Stimulated activated CD4-positive, alpha-beta T cell treated with anti-CD3 and anti-CD28 coated beads, Interleukin-1b, Interleukin-23, amount 100 ng/mL, for 48 hours (primary cell): ENCODE measurements around the gene ASTN2.

ENCODE experiments used
- DNase-seq: peaks from one replicate; pipeline ENCODE4 v3.0.0-alpha.2; 2020

The ASTN2 gene

DNA sequence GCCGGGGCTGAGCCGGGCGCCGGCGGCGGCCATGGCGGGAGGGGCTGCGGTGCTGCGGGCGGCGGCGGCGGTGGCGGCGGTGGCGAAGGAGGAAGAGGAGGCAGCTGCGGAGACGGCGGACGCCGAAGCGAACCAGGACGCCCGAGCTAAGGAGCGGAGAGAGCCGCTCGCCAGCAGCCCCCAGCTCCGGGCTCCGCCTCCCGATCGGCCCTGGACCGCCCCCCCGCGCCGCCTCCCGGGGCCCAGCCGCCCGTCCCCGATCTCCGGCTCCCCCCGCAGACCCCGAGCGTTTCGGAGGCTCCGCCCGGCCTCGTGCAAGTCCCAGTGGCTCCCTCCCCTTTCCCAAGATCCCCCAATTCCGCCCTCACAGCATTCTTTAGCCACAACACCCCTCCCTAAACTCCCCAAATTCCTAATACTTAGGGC, at the start of gene ASTN2:
Gene ASTN2 (minus strand): TSS at position 152 of the 426 bp plus-strand sequence. CDS start 119 bp downstream, at position 33.
- no peak for DNase-seq

- DNase-seq, result no peak
These were observed 48.0 kb upstream of the ASTN2 start for GRCh38 chr9:117462861-117463260.

- DNase-seq, result no peak
These were observed 46.5 kb upstream of the ASTN2 start for GRCh38 chr9:117461386-117461785.

- no peak for DNase-seq
These were observed 45.9 kb upstream of the ASTN2 start for GRCh38 chr9:117460743-117461142.

DNA sequence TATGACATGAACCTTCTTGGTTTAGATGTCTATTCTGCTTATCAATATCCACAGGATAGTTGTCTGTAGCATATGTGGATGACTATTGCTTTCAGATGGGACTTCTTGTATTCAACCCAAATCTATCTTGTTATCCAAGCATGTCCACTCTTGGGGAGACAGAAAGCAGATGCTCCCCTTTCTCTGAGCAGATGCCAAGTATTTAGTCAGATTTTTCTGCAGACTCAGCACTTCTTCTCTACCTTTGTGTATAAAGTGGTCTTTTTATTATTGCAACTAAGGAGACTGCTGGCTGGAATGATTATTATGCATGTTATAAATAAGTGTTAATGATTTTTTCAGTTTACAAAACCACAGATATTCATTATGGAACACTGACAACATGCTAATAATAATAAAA, 45.1 kb upstream of the ASTN2 start:
- no peak for DNase-seq

DNA sequence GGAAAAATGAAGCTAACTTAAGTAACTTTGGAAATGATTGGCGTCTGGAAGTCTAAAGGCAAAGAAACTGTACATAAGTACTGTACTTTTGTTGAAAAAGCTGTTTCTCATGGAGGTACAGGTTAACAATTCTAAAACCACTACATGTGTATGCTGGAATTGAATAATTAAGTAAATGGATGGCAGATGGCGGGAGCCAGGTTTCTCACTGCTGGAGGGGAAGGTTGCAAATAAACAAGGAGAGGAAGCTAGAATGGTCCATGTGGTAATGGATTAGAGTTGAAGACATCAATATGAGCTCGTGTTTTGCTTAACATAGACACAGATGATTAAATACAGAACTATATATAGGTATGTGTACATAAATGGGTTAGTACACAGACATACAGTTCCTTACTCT, 43.2 kb upstream of the ASTN2 start:
- DNase-seq, result no peak

- DNase-seq, result no peak
These were observed 39.9 kb upstream of the ASTN2 start for GRCh38 chr9:117454711-117455110.

- DNase-seq, result no peak
These were observed 38.9 kb upstream of the ASTN2 start for GRCh38 chr9:117453737-117454136.

DNA sequence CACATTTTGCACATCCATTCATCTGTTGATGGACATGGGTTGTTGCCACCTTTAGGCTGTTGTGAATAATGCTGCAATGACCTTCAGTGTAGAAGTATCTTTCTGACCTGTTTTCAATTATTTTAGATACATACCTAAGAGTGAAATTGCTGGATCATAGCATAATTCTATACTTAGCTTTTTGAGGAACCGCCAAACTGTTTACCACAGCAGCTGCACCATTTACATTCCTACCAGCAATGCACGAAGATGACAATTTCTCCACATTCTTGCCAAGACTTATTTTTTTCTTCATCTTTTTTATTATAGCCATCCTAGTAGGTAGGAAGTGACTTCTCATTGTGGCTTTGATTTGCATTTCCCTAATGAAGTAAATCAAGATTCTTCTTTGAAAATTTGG, 36.5 kb upstream of the ASTN2 start:
- DNase-seq, result no peak

DNA sequence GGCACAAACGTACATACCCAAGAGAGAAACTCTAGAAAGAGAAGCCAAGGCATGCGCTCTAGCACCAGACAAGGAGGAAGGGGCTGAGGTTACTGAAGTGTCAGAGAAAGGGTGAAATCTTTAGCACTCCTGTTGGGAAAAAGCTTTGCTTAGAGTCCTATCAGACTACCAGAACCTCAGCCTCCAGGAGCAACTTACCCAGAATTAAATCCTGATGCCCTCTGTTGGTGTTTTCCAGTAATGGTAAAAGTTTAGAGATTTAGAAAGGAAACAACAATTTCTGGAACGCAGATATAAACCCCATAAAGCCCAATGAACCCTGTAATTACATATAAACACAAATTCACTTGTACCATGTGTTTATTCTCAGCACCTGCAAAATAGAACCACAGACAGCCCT, 33.2 kb upstream of the ASTN2 start:
- DNase-seq, result no peak

DNA sequence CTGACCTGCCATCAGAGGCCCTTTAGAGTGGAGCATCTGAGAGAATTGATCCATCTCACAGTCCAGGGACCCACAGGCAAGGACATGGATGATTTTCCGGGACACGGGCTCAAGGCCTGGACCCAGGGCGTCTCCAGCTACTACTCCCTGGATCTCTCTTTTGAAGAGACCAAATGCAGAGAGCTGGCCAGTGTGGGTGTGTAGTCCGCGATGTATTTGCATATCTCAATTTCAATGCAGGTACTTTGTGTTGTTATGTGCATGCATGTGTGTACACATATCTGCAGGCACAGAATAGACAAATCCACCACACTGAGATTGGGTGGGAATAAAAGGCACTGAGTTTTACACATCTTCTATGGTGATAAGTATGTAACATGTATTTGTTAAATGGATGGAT, 30.8 kb upstream of the ASTN2 start:
- no peak for DNase-seq

DNA sequence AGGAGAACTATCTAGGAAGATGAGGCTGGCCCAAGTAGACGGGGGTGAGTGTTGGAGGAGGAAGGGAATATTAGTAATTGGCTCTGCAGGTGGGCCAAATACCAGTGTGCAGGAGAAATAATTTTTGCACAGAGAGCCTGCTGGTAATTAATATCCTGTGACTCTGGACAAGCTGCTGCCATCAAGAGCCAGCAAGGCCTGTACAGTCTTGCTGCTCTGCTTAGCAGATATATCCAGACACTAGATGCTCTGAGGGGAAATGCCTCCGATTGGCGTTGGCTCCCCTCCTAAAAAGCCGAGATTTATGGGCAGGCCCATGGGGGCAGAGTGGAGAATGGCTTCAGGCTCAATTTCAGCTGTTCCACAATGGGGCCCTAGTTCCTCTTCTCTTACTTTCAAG, 29.6 kb upstream of the ASTN2 start:
- no peak for DNase-seq

DNA sequence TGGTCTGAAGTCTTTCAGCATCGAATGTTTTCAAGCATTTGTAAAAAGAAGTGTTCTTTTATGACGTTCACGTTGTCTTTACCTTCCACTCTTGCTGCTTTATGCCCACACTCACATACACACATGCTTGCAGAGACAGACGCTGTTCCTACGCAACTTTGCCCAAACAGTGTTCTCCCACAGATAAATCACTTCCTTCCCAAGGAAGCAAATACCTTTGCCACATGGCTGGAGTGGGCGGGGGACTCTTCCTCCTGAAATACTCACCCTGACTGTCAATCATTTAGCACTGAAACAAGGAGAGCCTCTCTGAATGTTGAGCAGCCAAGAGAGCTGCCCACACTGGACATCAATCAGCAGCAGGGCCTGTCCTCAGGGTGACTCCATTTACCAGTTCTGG, 22.4 kb upstream of the ASTN2 start:
- no peak for DNase-seq

- no peak for DNase-seq
These were observed 20.9 kb upstream of the ASTN2 start for GRCh38 chr9:117435630-117436261.

DNA sequence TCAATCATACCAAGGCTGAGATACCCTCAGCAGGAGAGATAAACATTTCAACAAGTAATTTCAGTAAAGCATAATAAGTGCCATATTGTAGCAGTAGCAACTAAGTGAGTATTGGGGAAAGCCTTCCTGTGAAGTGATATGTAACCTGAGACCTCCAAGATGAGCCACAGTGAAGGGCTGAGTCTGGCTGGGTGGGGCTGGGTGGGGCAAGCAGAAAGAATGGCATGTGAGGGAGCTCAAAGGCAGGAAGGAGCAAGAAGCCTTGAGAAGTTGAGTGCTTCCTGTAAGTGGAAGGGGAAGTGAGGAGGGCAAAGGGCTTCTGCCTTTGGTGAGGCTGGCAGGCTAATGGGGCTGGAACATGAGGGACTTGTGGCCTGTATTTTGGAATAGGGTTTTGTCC, 19.7 kb upstream of the ASTN2 start:
- DNase-seq, result no peak

DNA sequence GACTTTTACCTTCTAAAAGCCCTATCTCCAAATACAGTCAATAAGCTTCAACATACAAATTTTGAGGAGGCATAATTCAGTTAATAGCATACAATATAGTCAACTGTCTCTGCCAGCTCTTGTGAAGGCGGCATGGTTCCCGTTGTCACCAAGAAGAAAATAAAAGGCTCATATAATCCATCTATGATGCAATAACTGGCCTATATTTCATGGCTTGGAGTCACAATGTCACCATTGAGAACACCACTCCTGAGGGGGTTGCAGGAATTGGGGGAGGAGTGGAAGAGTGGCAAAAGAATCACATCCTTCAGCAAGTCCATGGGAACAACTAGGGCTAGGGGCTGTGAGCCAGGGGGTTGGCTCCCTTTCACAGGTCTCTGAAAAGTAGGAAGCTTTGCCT, 16.0 kb upstream of the ASTN2 start:
- DNase-seq, result no peak

DNA sequence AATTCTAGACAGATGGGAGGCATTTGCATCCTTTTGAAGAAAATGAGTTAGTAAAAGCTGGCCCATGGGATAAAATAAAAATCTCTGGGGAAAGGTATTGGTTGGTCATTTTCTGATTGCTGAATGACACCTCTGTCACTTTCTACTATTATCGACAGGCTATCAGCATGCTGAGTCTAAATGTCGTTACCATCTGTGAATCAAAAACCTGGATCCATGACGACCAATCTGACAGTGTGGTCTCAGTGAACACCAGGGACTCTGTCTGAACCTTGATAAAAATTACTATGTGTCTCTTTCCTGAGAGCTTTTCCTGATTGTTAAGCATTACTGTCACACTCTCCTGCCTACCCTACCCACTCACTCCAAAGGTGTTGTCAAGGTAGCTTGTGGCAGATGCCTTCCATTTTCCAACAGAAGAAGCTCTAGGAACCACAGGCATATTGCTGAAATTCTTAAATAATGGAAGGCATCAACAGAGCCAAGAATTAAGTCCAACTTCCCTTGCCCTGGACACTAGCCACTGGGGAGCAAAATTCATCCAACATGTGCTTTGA, 12.6 kb upstream of the ASTN2 start:
- DNase-seq, result no peak

DNA sequence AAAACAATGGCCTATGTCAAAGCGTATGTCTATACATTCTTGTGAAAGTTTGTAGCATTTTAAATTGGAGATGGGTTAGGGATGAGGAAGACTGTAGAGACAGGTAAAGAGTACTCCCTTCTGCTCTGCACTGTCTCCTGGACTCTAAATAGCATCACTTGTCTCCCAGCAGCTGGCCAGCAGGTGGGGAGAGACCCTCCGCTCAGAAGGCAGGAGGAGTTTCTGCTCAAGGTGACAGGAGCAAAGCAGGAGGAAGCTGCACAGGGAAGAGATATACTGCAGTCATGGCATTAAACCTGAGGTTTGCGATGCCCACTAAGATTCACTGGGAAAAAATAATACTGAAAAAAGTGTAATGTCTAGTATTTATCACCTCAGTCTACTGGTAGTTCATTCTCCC, 10.7 kb upstream of the ASTN2 start:
- no peak for DNase-seq

DNA sequence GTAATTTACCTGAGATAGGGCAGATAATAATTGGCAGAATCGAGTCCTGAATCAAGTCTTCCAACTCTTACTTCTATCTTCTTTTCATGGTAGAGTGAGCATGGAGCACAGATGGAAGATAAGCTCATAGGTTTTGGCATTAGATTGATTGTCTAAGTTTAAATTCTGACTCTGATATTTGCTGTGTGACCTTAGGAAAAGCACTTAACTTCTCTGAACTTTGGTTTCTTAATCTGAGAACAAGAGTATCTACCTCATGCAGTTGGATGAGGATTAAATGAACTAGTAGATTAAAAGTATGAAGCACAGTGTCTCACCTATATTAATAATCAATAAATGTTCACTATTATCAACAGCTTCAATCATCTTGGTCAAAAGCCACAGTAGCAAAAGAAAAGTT, 9.4 kb upstream of the ASTN2 start:
- no peak for DNase-seq

DNA sequence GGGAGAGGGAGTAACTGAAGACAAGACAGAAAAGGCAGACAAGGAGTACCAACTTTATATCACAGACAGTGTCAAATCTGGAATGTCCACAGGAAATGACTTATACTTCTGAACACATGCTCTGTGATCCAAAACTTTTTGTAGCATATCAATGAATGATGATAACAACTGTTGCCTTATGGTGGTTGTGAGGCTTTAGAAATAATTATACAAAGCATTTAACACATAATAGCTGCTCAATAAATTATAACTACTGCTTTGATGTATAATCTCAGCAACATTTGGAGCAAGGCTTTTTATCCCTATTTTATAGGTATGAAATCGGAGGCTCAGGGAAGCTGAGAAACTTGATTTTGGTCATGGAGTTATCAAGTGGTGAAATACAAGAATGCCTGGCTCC, 3.3 kb upstream of the ASTN2 start:
- no peak for DNase-seq

- DNase-seq, result no peak
These were observed 2.0 kb upstream of the ASTN2 start for GRCh38 chr9:117416856-117417255.

DNA sequence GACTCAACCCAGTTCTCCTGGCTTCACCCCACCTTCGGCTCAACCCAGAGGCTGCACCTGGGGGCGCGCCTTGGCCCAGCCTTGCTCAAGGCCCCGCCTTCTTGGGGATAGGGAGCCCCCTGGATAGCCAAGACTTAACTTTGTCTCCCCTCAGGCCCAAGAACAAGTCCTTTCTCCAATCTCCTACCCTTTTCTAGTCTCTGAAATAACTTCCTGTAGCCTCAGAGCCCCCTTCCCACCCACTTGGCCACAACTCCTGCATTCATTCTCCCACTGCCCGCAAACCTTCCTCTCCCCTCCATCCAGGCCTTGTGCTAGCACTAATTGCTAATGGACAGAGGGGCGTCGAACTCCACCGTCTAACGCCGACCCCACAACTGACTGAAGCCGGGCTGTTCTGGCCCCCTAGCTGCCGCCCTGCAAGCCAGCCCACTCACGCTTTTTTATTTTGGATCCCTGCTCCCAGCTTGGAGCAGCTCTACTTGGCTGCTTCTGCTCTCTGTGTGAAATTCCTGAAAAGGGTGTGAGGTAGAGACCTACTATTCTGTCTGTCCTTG, 579 bp upstream of the ASTN2 start:
- DNase-seq, result no peak

DNA sequence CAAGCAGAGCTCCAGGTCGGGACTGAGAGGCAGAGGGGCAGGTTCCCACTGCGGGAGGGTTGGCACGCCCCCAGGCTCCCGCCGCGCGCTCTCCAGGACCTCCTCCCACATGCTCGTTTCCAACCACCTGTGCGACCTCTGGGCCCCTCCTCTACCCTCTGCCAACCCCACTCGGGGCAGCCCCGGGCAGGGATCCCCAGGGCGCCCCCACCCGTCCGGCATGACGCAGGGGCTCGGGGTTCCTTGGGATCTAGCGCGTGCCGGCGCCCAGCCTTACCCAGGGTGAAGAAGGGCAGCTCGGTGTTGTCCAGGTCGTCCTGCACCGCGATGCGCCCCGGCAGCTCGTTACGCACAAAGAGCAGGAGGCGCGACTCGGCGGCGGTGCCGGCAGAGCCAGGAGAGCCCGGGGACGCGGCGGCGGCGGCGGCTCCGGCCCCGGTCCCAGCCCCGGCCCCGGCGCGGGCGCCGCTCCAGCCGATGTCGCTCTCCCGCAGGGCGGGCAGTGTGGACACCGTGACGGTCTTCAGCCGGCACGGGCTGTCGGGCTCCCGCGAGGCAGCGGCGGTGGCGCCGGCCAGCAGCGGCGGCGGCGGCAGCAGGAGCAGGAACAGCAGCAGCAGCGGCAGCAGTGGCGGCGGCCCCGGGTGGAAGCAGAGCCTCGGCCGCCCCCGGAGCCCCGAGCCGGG, 494 bp downstream of the ASTN2 start:
- DNase-seq, result no peak
